H1 (cell line): ENCODE measurements around the gene FGD4. TPM values are rescaled to one million over a fixed set of nuclear protein-coding genes. Genes with fewer than 3 reads are reported as not detected.

Experiments used
- CTCF ChIA-PET: fragments of 300-600 bp; sonication (Branson Sonifier 250); formaldehyde crosslinking; loops from one replicate; lab custom pipeline; 2021; ENCODE audit not compliant: partially characterized antibody; lab: Charles Lee
- POLR2A ChIA-PET: fragments of 300-600 bp; sonication (Branson Sonifier 250); formaldehyde crosslinking; loops from one replicate; lab custom pipeline; 2021; ENCODE audit warnings: inconsistent platforms; ENCODE audit not compliant: partially characterized antibody; lab: Charles Lee
- DNase-seq, 2 experiments: peaks; one replicate each; pipeline versions ENCODE4 v3.0.0 to v3.0.0-alpha.2; 2010 to 2022; ENCODE audit warnings: low spot score in 2 of 2, low read depth in 1 of 2, mixed read lengths in 1 of 2
- FAIRE-seq: peaks from 2 replicates; lab custom pipeline; 2011; peaks lifted over from hg19 to GRCh38; lab: Jason Lieb, UNC
- H2AFZ ChIP-seq: 2 replicates; pipeline ENCODE4 v1.8.1; 2012; ENCODE audit warnings: low read length, inconsistent platforms
- H2AK5ac ChIP-seq: 2 replicates; pipeline ENCODE4 v1.6.1; 2013; ENCODE audit warnings: low read depth, low read length
- H2BK120ac ChIP-seq: replicated peaks from 2 replicates; pipeline ENCODE3; 2013; ENCODE audit warnings: low read depth, low read length, inconsistent platforms
- H2BK12ac ChIP-seq: 2 replicates; pipeline ENCODE4 v1.6.1; 2013; ENCODE audit warnings: low read depth, low read length
- H2BK15ac ChIP-seq: 2 replicates; pipeline ENCODE4 v1.6.1; 2013; ENCODE audit warnings: low read length
- H2BK20ac ChIP-seq: 2 replicates; pipeline ENCODE4 v1.6.1; 2013; ENCODE audit warnings: low read length
- H2BK5ac ChIP-seq: 2 replicates; pipeline ENCODE4 v1.6.1; 2013; ENCODE audit warnings: low read depth, low read length
- H3K14ac ChIP-seq: 2 replicates; pipeline ENCODE4 v1.6.1; 2013; ENCODE audit warnings: inconsistent platforms; ENCODE audit not compliant: insufficient read length
- H3K18ac ChIP-seq: 2 replicates; pipeline ENCODE4 v1.6.1; 2013; ENCODE audit warnings: low read length; ENCODE audit errors: extremely low read depth
- H3K23ac ChIP-seq: 2 replicates; pipeline ENCODE4 v1.6.1; 2013; ENCODE audit warnings: inconsistent platforms; ENCODE audit not compliant: insufficient read length
- H3K23me2 ChIP-seq: 2 replicates; pipeline ENCODE4 v1.6.1; 2013; ENCODE audit warnings: low read depth, low read length
- H3K27ac ChIP-seq: 2 replicates; pipeline ENCODE4 v1.6.1; 2011; ENCODE audit warnings: low read depth, low read length, inconsistent platforms
- H3K27me3 ChIP-seq, 4 experiments: replicated peaks in 1 of 4; 1 replicate in 1 of 4; 2 replicates in 3 of 4; pipeline versions ENCODE4 v1.6.1 to v1.8.1; 2011 to 2013; ENCODE audit warnings: low read length in 3 of 4, mild to moderate bottlenecking in 3 of 4, inconsistent platforms in 2 of 4, mixed read lengths in 2 of 4, moderate library complexity in 1 of 4; ENCODE audit not compliant: control insufficient read depth in 3 of 4, insufficient read depth in 3 of 4; ENCODE audit errors: extremely low read depth in 1 of 4
- H3K36me3 ChIP-seq, 4 experiments: 2 replicates each; pipeline versions ENCODE4 v1.6.1 to v1.8.1; 2011 to 2013; ENCODE audit warnings: mild to moderate bottlenecking in 4 of 4, low read length in 3 of 4, moderate library complexity in 2 of 4, control low read depth in 1 of 4, inconsistent platforms in 1 of 4; ENCODE audit not compliant: insufficient read depth in 4 of 4, control insufficient read depth in 2 of 4
- H3K4ac ChIP-seq: replicated peaks from 2 replicates; pipeline ENCODE3; 2013; ENCODE audit warnings: low read length, low read depth, mixed read lengths, inconsistent platforms; ENCODE audit not compliant: insufficient read length
- H3K4me1 ChIP-seq, 4 experiments: replicated peaks in 1 of 4; 1 replicate in 1 of 4; 2 replicates in 3 of 4; pipeline versions ENCODE4 v1.6.1 to v1.8.1; 2011 to 2013; ENCODE audit warnings: low read length in 3 of 4, inconsistent platforms in 2 of 4, mixed read lengths in 1 of 4; ENCODE audit not compliant: insufficient read depth in 4 of 4, control insufficient read depth in 3 of 4
- H3K4me2 ChIP-seq, 2 experiments: 2 replicates each; pipeline versions ENCODE4 v1.6.1 to v1.8.1; 2011 to 2013; ENCODE audit warnings: low read depth in 2 of 2, low read length in 2 of 2, control low read depth in 1 of 2, inconsistent platforms in 1 of 2, mild to moderate bottlenecking in 1 of 2; ENCODE audit not compliant: insufficient read depth in 1 of 2
- H3K4me3 ChIP-seq, 4 experiments: fragments of 200-600, 300-600 bp in 1 of 4; sonication (generic), shearing (Covaris generic), sonication (Bioruptor Twin) in 1 of 4; 2 replicates each; pipeline versions ENCODE4 v1.5.1 to v1.8.1; 2011 to 2016; ENCODE audit warnings: low read length in 4 of 4, low read depth in 3 of 4, control low read depth in 2 of 4, inconsistent platforms in 2 of 4, mild to moderate bottlenecking in 2 of 4, mixed read lengths in 1 of 4, moderate library complexity in 1 of 4; ENCODE audit not compliant: insufficient read depth in 2 of 4; ENCODE audit errors: extremely low read depth in 1 of 4
- H3K56ac ChIP-seq: replicated peaks from 2 replicates; pipeline ENCODE3; 2013; ENCODE audit warnings: low read depth, mild to moderate bottlenecking, mixed read lengths, low read length, inconsistent platforms; ENCODE audit not compliant: insufficient read length
- H3K79me1 ChIP-seq: 2 replicates; pipeline ENCODE4 v1.6.1; 2013; ENCODE audit warnings: low read depth, low read length, control low read depth
- H3K79me2 ChIP-seq, 2 experiments: 2 replicates each; pipeline versions ENCODE4 v1.6.1 to v1.8.1; 2012 to 2013; ENCODE audit warnings: low read length in 2 of 2, mild to moderate bottlenecking in 2 of 2, inconsistent platforms in 1 of 2; ENCODE audit not compliant: insufficient read depth in 2 of 2, control insufficient read depth in 1 of 2
- H3K9ac ChIP-seq, 4 experiments: replicated peaks in 1 of 4; 1 replicate in 1 of 4; 2 replicates in 3 of 4; pipeline versions ENCODE4 v1.6.1 to v1.8.1; 2011 to 2013; ENCODE audit warnings: low read depth in 3 of 4, low read length in 3 of 4, control low read depth in 2 of 4, mild to moderate bottlenecking in 2 of 4, moderate library complexity in 2 of 4, inconsistent platforms in 1 of 4; ENCODE audit errors: extremely low read depth in 1 of 4
- H3K9me3 ChIP-seq, 2 experiments: 2 replicates each; pipeline versions ENCODE4 v1.6.1 to v1.8.1; 2012 to 2013; ENCODE audit warnings: mild to moderate bottlenecking in 2 of 2, moderate library complexity in 2 of 2, control low read depth in 1 of 2, inconsistent platforms in 1 of 2, low read depth in 1 of 2, low read length in 1 of 2, mixed read lengths in 1 of 2; ENCODE audit not compliant: insufficient read depth in 2 of 2
- H4K20me1 ChIP-seq, 2 experiments: replicated peaks in 1 of 2; 2 replicates each; pipeline versions ENCODE3 to v1.8.1; 2011 to 2013; ENCODE audit warnings: inconsistent platforms in 2 of 2, low read length in 2 of 2, mild to moderate bottlenecking in 1 of 2; ENCODE audit not compliant: insufficient read depth in 2 of 2, control insufficient read depth in 1 of 2
- H4K5ac ChIP-seq: 2 replicates; pipeline ENCODE4 v1.6.1; 2013; ENCODE audit warnings: low read length, low read depth, mixed read lengths, inconsistent platforms; ENCODE audit not compliant: insufficient read length
- H4K8ac ChIP-seq: 2 replicates; pipeline ENCODE4 v1.8.0; 2013; ENCODE audit warnings: mild to moderate bottlenecking, moderate library complexity, low read length, inconsistent platforms; ENCODE audit not compliant: insufficient read depth; ENCODE audit errors: extremely low read depth
- H4K91ac ChIP-seq: replicated peaks from 2 replicates; pipeline ENCODE3; 2013; ENCODE audit warnings: low read length, mixed read lengths, inconsistent platforms; ENCODE audit not compliant: insufficient read length
- FOSL1 ChIP-seq: IDR thresholded peaks from 2 replicates; pipeline ENCODE4 v1.6.1; 2011; ENCODE audit warnings: mild to moderate bottlenecking, low read depth, low read length, moderate library complexity; ENCODE audit not compliant: insufficient read depth
- SIX5 ChIP-seq: IDR thresholded peaks from 2 replicates; pipeline ENCODE4 v1.6.1; 2011; ENCODE audit warnings: mild to moderate bottlenecking, low read depth, low read length
- SP2 ChIP-seq: IDR thresholded peaks from 2 replicates; pipeline ENCODE4 v1.6.1; 2012; ENCODE audit warnings: mild to moderate bottlenecking, low read length, inconsistent platforms
- SUZ12 ChIP-seq: fragments of 200-600 bp; sonication (generic); IDR thresholded peaks from 2 replicates; pipeline ENCODE4 v1.6.1; 2012; ENCODE audit warnings: mild to moderate bottlenecking, inconsistent platforms, low read length, moderate library complexity, mixed read lengths
- WGBS, 2 experiments: shearing (Covaris generic) in 1 of 2; methylation state at CpG; one replicate each; pipeline versions ENCODE4 v1.1.6 to v1.1.7; 2013 to 2015; ENCODE audit warnings: low lambda C conversion rate in 2 of 2, mixed read lengths in 2 of 2, inconsistent platforms in 1 of 2, low coverage in 1 of 2, missing lambda C conversion rate in 1 of 2; ENCODE audit not compliant: insufficient replicate concordance in 2 of 2, insufficient coverage in 1 of 2, insufficient read length in 1 of 2; ENCODE audit errors: extremely low coverage in 1 of 2, missing lambda C conversion rate in 1 of 2; 5-methylcytosine and 5-hydroxymethylcytosine counted together
- polyA plus RNA-seq, 7 experiments: library from polyadenylated mRNA; depleted of rRNA in 3 of 7; stranded (reverse) in 5 of 7; unstranded in 2 of 7; fragments of >200 nt in 5 of 7; fragments of 200-250 nt in 2 of 7; gene quantifications; 1 replicate in 5 of 7; 2 replicates in 1 of 7; 4 replicates in 1 of 7; pipeline versions ENCODE4 v1.2.1 to v1.2.3, GENCODE V29; 2011 to 2013; ENCODE audit warnings: missing spikeins in 2 of 7, mixed read lengths in 2 of 7
- total RNA-seq: library from RNA; stranded (reverse); fragmentation: NEBNext Ultra II Directional; extraction: Animal tissue kit (Norgen Biotek cat#: 25700); gene quantifications from 2 replicates; pipeline ENCODE4 v1.2.1, GENCODE V29; 2021
- TF ChIP-seq, protein P1 (sequence below): IDR thresholded peaks from 2 replicates; pipeline ENCODE4 v1.6.1; 2011; ENCODE audit warnings: low read depth, mild to moderate bottlenecking, low read length; ENCODE audit not compliant: insufficient read depth

The FGD4 gene
- total and polyA plus RNA-seq, 2 of the 8 experiments (the other 6 are each of a cell fraction or from before 2014, with no cell fraction given), result 8.5 to 48.2 TPM

DNA sequence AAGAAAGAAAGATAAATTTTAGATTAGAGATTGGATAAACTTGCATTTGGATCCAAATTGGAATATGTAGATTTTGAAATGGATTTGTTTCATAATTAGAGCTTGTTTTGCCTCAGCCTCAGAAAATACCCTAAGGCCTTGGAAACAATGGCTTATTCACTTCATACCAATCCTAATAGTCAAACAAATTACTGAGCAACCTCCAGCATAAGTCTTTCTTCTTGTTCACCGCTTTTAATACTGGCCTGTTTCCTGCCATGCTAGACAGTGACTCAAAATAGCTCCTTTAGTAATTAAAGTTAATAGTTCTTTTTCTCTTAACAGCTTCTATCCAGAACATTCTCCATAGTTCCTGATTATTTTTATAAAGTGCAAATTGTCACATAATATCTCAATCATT lies 168.9 kb downstream of the FGD4 start:
- Histone ChIP-seq H3K9me3 (peaks cover 0 to 6% of the 10 kb centered on the region in 2 experiments; a peak in 1 of 4 replicates), H2BK120ac (no peak overlapping the region), H3K23me2 (no peaks in the 10 kb centered on the region), H3K27me3 (no peaks in the 10 kb centered on the region), H3K79me2 (peaks cover 3 to 83% of the 10 kb centered on the region in 2 experiments; a peak in 3 of 4 replicates), H3K36me3 (peaks cover 0 to 15% (median 8%) of the 10 kb centered on the region in 4 experiments; a peak in 5 of 8 replicates), H2AK5ac (no peak overlapping the region), H3K4me2 (no peak overlapping the region), H2BK15ac (no peak overlapping the region), H3K4ac (no peak overlapping the region), H2BK5ac (no peak overlapping the region), H2BK20ac (no peak overlapping the region), H2AFZ (no peak overlapping the region), H3K14ac (no peak overlapping the region), H4K91ac (no peak overlapping the region), H3K18ac (no peak overlapping the region), H3K4me3 (no peak overlapping the region), H4K5ac (no peak overlapping the region), H3K4me1 (peaks cover 3 to 17% (median 15%) of the 10 kb centered on the region in 4 experiments; a peak in 6 of 7 replicates), H3K23ac (no peak overlapping the region), H4K20me1 (peaks cover 0 to 8% of the 10 kb centered on the region in 2 experiments), H3K79me1 (peaks cover 2% of the 10 kb centered on the region; the same call in 1 of the 2 replicates), H3K27ac (no peak overlapping the region), H3K56ac (no peak overlapping the region), H2BK12ac (no peak overlapping the region), H4K8ac (no peak overlapping the region), H3K9ac (no peak overlapping the region)
- WGBS, 2 experiments, result 85% methylated on average over 1 of the region's 1 CpG; no CpG with 5 or more reads in 1 of the 2 experiments
- ChIA-PET POLR2A (no interaction called here), CTCF (no interaction called here)
- no peak for DNase-seq
- no peak for TF ChIP-seq SIX5
- no peak for TF ChIP-seq FOSL1
- TF ChIP-seq SUZ12, result no peak
- TF ChIP-seq SP2, result no peak
- TF ChIP-seq, protein P1, sequence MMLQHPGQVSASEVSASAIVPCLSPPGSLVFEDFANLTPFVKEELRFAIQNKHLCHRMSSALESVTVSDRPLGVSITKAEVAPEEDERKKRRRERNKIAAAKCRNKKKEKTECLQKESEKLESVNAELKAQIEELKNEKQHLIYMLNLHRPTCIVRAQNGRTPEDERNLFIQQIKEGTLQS, result no peak
- no peak for FAIRE-seq
